ENCODE data around the gene CCDC182.

CCDC182 gene

GRCh38 chr17:57762452-57763395, 17.6 kb upstream of the CCDC182 start:
- TF ChIP-seq NFIC (IDR thresholded peaks at IDR 0.05): no peak
- TF ChIP-seq MAX (IDR thresholded peaks at IDR 0.05): no peak
- no peak for TF ChIP-seq TAF1 (IDR thresholded peaks at IDR 0.05; ENCODE audit: low read depth)

GRCh38 chr17:57761887-57762286, 16.8 kb upstream of the CCDC182 start:
- TF ChIP-seq ZBTB7A (IDR thresholded peaks at IDR 0.05; ENCODE audit: low read depth) (no peak), TEAD4 (IDR thresholded peaks at IDR 0.05) (no peak), TAF1 (IDR thresholded peaks at IDR 0.05; ENCODE audit: low read depth) (no peak), RAD21 (IDR thresholded peaks at IDR 0.05; ENCODE audit: low read depth) (no peak), FOXM1 (IDR thresholded peaks at IDR 0.05; ENCODE audit: borderline replicate concordance, low read depth) (no peak), TCF12 (IDR thresholded peaks at IDR 0.05; ENCODE audit: low read depth) (no peak), USF1 (IDR thresholded peaks at IDR 0.05) (peak; percentile 52; the same call in 1 of the 2 replicates), MAX (IDR thresholded peaks at IDR 0.05) (no peak)

GRCh38 chr17:57760046-57760445, 14.9 kb upstream of the CCDC182 start:
- no peak for TF ChIP-seq REST (IDR thresholded peaks at IDR 0.05; ENCODE audit: low read depth)
- TF ChIP-seq TAF1 (IDR thresholded peaks at IDR 0.05; ENCODE audit: low read depth): no peak
- no peak for TF ChIP-seq CEBPB (IDR thresholded peaks at IDR 0.05)
- TF ChIP-seq USF1 (IDR thresholded peaks at IDR 0.05): no peak
- no peak for TF ChIP-seq EGR1 (IDR thresholded peaks at IDR 0.05)
- no peak for TF ChIP-seq ZBTB7A (IDR thresholded peaks at IDR 0.05; ENCODE audit: low read depth)
- no peak for TF ChIP-seq TCF12 (IDR thresholded peaks at IDR 0.05; ENCODE audit: low read depth)

GRCh38 chr17:57758654-57759053, 13.6 kb upstream of the CCDC182 start:
- TF ChIP-seq CEBPB (IDR thresholded peaks at IDR 0.05): no peak
- TF ChIP-seq ZBTB7A (IDR thresholded peaks at IDR 0.05; ENCODE audit: low read depth): no peak
- TF ChIP-seq RAD21 (IDR thresholded peaks at IDR 0.05; ENCODE audit: low read depth): no peak
- no peak for TF ChIP-seq CREB1 (IDR thresholded peaks at IDR 0.05; ENCODE audit: low read depth)
- no peak for TF ChIP-seq EGR1 (IDR thresholded peaks at IDR 0.05)
- TF ChIP-seq TAF1 (IDR thresholded peaks at IDR 0.05; ENCODE audit: low read depth): no peak
- no peak for TF ChIP-seq MAX (IDR thresholded peaks at IDR 0.05)
- TF ChIP-seq TCF12 (IDR thresholded peaks at IDR 0.05; ENCODE audit: low read depth): no peak
- no peak for TF ChIP-seq NFIC (IDR thresholded peaks at IDR 0.05)
- no peak for TF ChIP-seq REST (IDR thresholded peaks at IDR 0.05; ENCODE audit: low read depth)
- no peak for TF ChIP-seq YY1 (IDR thresholded peaks at IDR 0.05; ENCODE audit: low read depth)
- TF ChIP-seq TEAD4 (IDR thresholded peaks at IDR 0.05): no peak
- TF ChIP-seq FOXM1 (IDR thresholded peaks at IDR 0.05; ENCODE audit: borderline replicate concordance, low read depth): no peak
- TF ChIP-seq USF1 (IDR thresholded peaks at IDR 0.05): no peak
- TF ChIP-seq EP300 (IDR thresholded peaks at IDR 0.05; ENCODE audit: borderline replicate concordance): no peak

GRCh38 chr17:57757735-57758134, 12.6 kb upstream of the CCDC182 start:
- TF ChIP-seq YY1 (IDR thresholded peaks at IDR 0.05; ENCODE audit: low read depth) (no peak), TAF1 (IDR thresholded peaks at IDR 0.05; ENCODE audit: low read depth) (no peak), TCF12 (IDR thresholded peaks at IDR 0.05; ENCODE audit: low read depth) (no peak), REST (IDR thresholded peaks at IDR 0.05; ENCODE audit: low read depth) (no peak), ZBTB7A (IDR thresholded peaks at IDR 0.05; ENCODE audit: low read depth) (no peak), CREB1 (IDR thresholded peaks at IDR 0.05; ENCODE audit: low read depth) (no peak), EP300 (IDR thresholded peaks at IDR 0.05; ENCODE audit: borderline replicate concordance) (no peak), MAX (IDR thresholded peaks at IDR 0.05) (no peak), TEAD4 (IDR thresholded peaks at IDR 0.05) (no peak), USF1 (IDR thresholded peaks at IDR 0.05) (no peak), FOXM1 (IDR thresholded peaks at IDR 0.05; ENCODE audit: borderline replicate concordance, low read depth) (no peak), NFIC (IDR thresholded peaks at IDR 0.05) (no peak), RAD21 (IDR thresholded peaks at IDR 0.05; ENCODE audit: low read depth) (no peak), CEBPB (IDR thresholded peaks at IDR 0.05) (no peak), EGR1 (IDR thresholded peaks at IDR 0.05) (no peak)
